ENCODE data around the gene IGF1R. TPM values are rescaled to one million over a fixed set of nuclear protein-coding genes. Genes with fewer than 3 reads are reported as not detected.

IGF1R gene
- total and polyA plus RNA-seq, 2 of the 8 experiments (the other 6 are each of a cell fraction or from before 2014, with no cell fraction given) = 32.9 to 109 TPM

DNA sequence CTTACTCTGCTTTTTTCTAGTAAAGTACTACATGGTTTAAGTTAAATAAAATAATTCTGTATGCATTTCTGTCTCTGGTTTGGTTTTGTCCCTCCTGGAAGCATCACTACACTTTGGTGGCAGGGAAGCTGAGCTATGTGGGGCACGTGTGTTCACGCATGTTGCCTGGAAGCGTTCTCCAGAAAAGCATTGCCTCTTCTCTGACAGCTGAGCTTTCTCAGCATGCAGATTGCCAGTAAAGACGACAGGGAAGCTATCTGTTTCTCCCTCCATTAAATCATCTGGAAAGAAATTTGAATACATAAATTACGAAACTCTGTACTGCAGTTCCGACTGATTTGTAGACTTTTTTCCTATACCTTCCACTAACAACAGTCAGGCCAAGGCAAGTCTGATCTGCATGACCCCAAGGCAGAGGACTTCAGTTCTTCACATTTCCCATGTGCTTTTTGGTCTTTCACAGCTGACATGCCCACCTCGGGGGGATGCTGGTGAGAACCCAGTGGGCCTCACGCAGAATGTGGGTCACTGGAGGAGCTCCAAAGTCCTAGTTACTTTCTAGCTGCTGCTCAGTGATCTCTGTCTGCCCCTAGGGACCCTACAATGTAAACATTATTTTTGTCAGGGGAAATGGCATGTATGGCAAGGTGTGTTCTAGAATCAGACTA, 316.3 kb downstream of the IGF1R start:
- no peak overlapping the region for H3K4me2 ChIP-seq (ENCODE audit: insufficient read depth in 1 of 2, low read depth in 2 of 2, low read length in 2 of 2)
- H3K9me3 ChIP-seq (ENCODE audit: insufficient read depth in 2 of 2, low read depth in 1 of 2, low read length in 1 of 2) = peaks cover 3 to 10% of the 10 kb centered on the region in 2 experiments; a peak in 1 of 4 replicates
- no peak for FAIRE-seq
- TF ChIP-seq ZNF274 (IDR thresholded peaks at IDR 0.05; ENCODE audit: borderline replicate concordance, extremely low read depth, low read length) = no peak
- TF ChIP-seq, protein P1, sequence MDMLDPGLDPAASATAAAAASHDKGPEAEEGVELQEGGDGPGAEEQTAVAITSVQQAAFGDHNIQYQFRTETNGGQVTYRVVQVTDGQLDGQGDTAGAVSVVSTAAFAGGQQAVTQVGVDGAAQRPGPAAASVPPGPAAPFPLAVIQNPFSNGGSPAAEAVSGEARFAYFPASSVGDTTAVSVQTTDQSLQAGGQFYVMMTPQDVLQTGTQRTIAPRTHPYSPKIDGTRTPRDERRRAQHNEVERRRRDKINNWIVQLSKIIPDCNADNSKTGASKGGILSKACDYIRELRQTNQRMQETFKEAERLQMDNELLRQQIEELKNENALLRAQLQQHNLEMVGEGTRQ (IDR thresholded peaks at IDR 0.05; ENCODE audit: low read length) = no peak
- TF ChIP-seq RNF2 (IDR thresholded peaks at IDR 0.05; ENCODE audit: borderline replicate concordance, low read depth, low read length, missing control alignments, poor library complexity, severe bottlenecking) = no peak
- TF ChIP-seq CHD1 (IDR thresholded peaks at IDR 0.05; ENCODE audit: low read depth, low read length) = no peak
- no peaks in the 10 kb centered on the region; the same call in 1 of the 2 replicates for H3K79me1 ChIP-seq (ENCODE audit: low read depth, low read length)
- H3K27ac ChIP-seq (ENCODE audit: low read depth, low read length) = no peak overlapping the region
- no peak overlapping the region for H4K5ac ChIP-seq (ENCODE audit: insufficient read length, low read depth, low read length)
- H3K36me3 ChIP-seq (ENCODE audit: control insufficient read depth in 2 of 4, insufficient read depth in 4 of 4, low read length in 3 of 4) = peaks cover 8 to 29% (median 24%) of the 10 kb centered on the region in 4 experiments; a peak in 7 of 8 replicates
- no peak overlapping the region for H2BK12ac ChIP-seq (ENCODE audit: low read depth, low read length)
- no peak overlapping the region for H3K4ac ChIP-seq (replicated peaks; ENCODE audit: insufficient read length, low read depth, low read length)
- no peak overlapping the region for H3K56ac ChIP-seq (replicated peaks; ENCODE audit: insufficient read length, low read depth, low read length)
- CTCF ChIA-PET (ENCODE audit: partially characterized antibody) = interaction anchor here (0.8 to 1.9 kb wide), 6 partner anchors 15 to 452 kb away, joined by 3 to 4 read pairs (median 3); no protein-coding TSS in a partner anchor
- no peaks in the 10 kb centered on the region for H3K23me2 ChIP-seq (ENCODE audit: low read depth, low read length)
- H2BK120ac ChIP-seq (replicated peaks; ENCODE audit: low read depth, low read length) = no peak overlapping the region
- H2AK5ac ChIP-seq (ENCODE audit: low read depth, low read length) = no peak overlapping the region
- no peak overlapping the region for H3K9ac ChIP-seq (replicated peaks in 1 of 4; ENCODE audit: extremely low read depth in 1 of 4, low read depth in 3 of 4, low read length in 3 of 4)
- WGBS, 2 experiments (ENCODE audit: extremely low coverage in 1 of 2, insufficient coverage in 1 of 2, insufficient read length in 1 of 2, insufficient replicate concordance in 2 of 2, low coverage in 1 of 2, low lambda C conversion rate in 2 of 2, missing lambda C conversion rate in 1 of 2) = 89% methylated on average over 8 of the region's 8 CpGs; no CpG with 5 or more reads in 1 of the 2 experiments
- H4K20me1 ChIP-seq (replicated peaks in 1 of 2; ENCODE audit: control insufficient read depth in 1 of 2, insufficient read depth in 2 of 2, low read length in 2 of 2) = no peaks in the 10 kb centered on the region
- H3K4me3 ChIP-seq (ENCODE audit: extremely low read depth in 1 of 4, insufficient read depth in 2 of 4, low read depth in 3 of 4, low read length in 4 of 4) = no peak overlapping the region
- H2BK15ac ChIP-seq (ENCODE audit: low read length) = no peak overlapping the region
- H2BK5ac ChIP-seq (ENCODE audit: low read depth, low read length) = no peak overlapping the region
- no peak overlapping the region for H2BK20ac ChIP-seq (ENCODE audit: low read length)
- H3K14ac ChIP-seq (ENCODE audit: insufficient read length) = no peak overlapping the region
- DNase-seq (ENCODE audit: low read depth in 1 of 2, low spot score in 2 of 2) = no peak
- H2AFZ ChIP-seq (ENCODE audit: low read length) = no peak overlapping the region
- no peak overlapping the region for H3K23ac ChIP-seq (ENCODE audit: insufficient read length)
- POLR2A ChIA-PET (ENCODE audit: partially characterized antibody) = interaction anchor here (0.6 to 0.7 kb wide), 2 partner anchors 84 to 943 kb away, joined by 3 read pairs; no protein-coding TSS in a partner anchor
- no peak overlapping the region for H4K8ac ChIP-seq (ENCODE audit: extremely low read depth, insufficient read depth, low read length)
- no peaks in the 10 kb centered on the region for H3K27me3 ChIP-seq (replicated peaks in 1 of 4; ENCODE audit: control insufficient read depth in 3 of 4, extremely low read depth in 1 of 4, insufficient read depth in 3 of 4, low read length in 3 of 4)
- H3K18ac ChIP-seq (ENCODE audit: extremely low read depth, low read length) = no peak overlapping the region
- H3K79me2 ChIP-seq (ENCODE audit: control insufficient read depth in 1 of 2, insufficient read depth in 2 of 2, low read length in 2 of 2) = no peaks in the 10 kb centered on the region
- H4K91ac ChIP-seq (replicated peaks; ENCODE audit: insufficient read length, low read length) = no peak overlapping the region
- H3K4me1 ChIP-seq (replicated peaks in 1 of 4; ENCODE audit: control insufficient read depth in 3 of 4, insufficient read depth in 4 of 4, low read length in 3 of 4) = no peaks in the 10 kb centered on the region; a peak in 1 of 7 replicates
